Lung (tissue), 12 donors: Measurements from ENCODE around the gene RGS12. TPM values are rescaled to one million over a fixed set of nuclear protein-coding genes. Genes with fewer than 3 reads are reported as not detected.

Experiments used
- ATAC-seq: fragments of 200-7000 bp; cut with Tn5 transposase; one replicate; pipeline ENCODE4 v1.9.1; 2020; ENCODE audit warnings: moderate number of reproducible peaks; ENCODE audit not compliant: insufficient read depth, low FRiP score
- DNase-seq, 3 donors: peaks; one replicate each; pipeline ENCODE4 v3.0.0-alpha.2; 2013 to 2017
- H3K27ac ChIP-seq, 2 donors: one replicate each; pipeline ENCODE4 v1.5.1; 2013; ENCODE audit warnings: mild to moderate bottlenecking in 2 of 2, moderate library complexity in 2 of 2, control low read depth in 1 of 2, inconsistent platforms in 1 of 2, low read depth in 1 of 2, low read length in 1 of 2
- H3K27me3 ChIP-seq, 3 donors: one replicate each; pipeline ENCODE4 v1.5.1; 2013; ENCODE audit warnings: low read length in 2 of 3; ENCODE audit not compliant: control insufficient read depth in 3 of 3, insufficient read depth in 3 of 3
- H3K36me3 ChIP-seq, 4 donors: one replicate each; pipeline ENCODE4 v1.5.1; 2013; ENCODE audit warnings: low read length in 4 of 4, mild to moderate bottlenecking in 1 of 4, moderate library complexity in 1 of 4; ENCODE audit not compliant: control insufficient read depth in 4 of 4, insufficient read depth in 4 of 4
- H3K4me1 ChIP-seq, 5 donors: one replicate each; pipeline ENCODE4 v1.5.1; 2013; ENCODE audit warnings: low read length in 5 of 5, mild to moderate bottlenecking in 2 of 5, moderate library complexity in 1 of 5; ENCODE audit not compliant: control insufficient read depth in 5 of 5, insufficient read depth in 5 of 5
- H3K4me3 ChIP-seq: one replicate; pipeline ENCODE4 v1.5.1; 2013; ENCODE audit warnings: mild to moderate bottlenecking, control low read depth, moderate library complexity
- H3K9ac ChIP-seq, 2 donors: one replicate each; pipeline ENCODE4 v1.5.1; 2013; ENCODE audit warnings: low read length in 2 of 2, control low read depth in 1 of 2; ENCODE audit not compliant: insufficient read depth in 1 of 2
- H3K9me3 ChIP-seq, 4 donors: one replicate each; pipeline ENCODE4 v1.5.1; 2013; ENCODE audit warnings: low read length in 3 of 4, mild to moderate bottlenecking in 1 of 4, moderate library complexity in 1 of 4; ENCODE audit not compliant: control insufficient read depth in 4 of 4, insufficient read depth in 3 of 4
- CTCF ChIP-seq: IDR thresholded peaks from 2 replicates; pipeline ENCODE4 v1.5.1; 2012; ENCODE audit warnings: mild to moderate bottlenecking; ENCODE audit errors: control extremely low read depth, extremely low read depth
- WGBS, 2 donors: extraction: QIAGEN DNeasy Blood & Tissue Kit; methylation state at CpG; one replicate each; pipeline ENCODE4 v1.1.7; 2013; 5-methylcytosine and 5-hydroxymethylcytosine counted together
- polyA plus RNA-seq, 2 donors: library from polyadenylated mRNA; stranded (reverse); fragments of 200-250 nt; gene quantifications; one replicate each; pipeline ENCODE4 v1.2.1, GENCODE V29; 2013
- total RNA-seq, 2 donors: library from RNA; depleted of rRNA in 1 of 2; stranded (reverse); fragments of >200 nt in 1 of 2; gene quantifications; one replicate each; pipeline ENCODE4 v1.2.1, GENCODE V29; 2014 to 2021
- donor health status: control.
- donor health status: control.
- donor health status: Bipolar disorder and iron deficiency.
- donor health status: healthy.
- donor health status: DM: yes; HTN: yes; CAD: no.

RGS12 gene
- total and polyA plus RNA-seq, 4 donors: 15.4 to 76.6 (median 44.9) TPM

- DNase-seq (no peak), ATAC-seq (no peak)
- peaks cover 0 to 5% (median 0%) of the 10 kb centered on the region in 3 donors for H3K27me3 ChIP-seq
- no peak for TF ChIP-seq CTCF
- H3K4me1 ChIP-seq: peaks cover 0 to 21% (median 4%) of the 10 kb centered on the region in 5 donors
- H3K4me3 ChIP-seq: no peak overlapping the region
- WGBS, 2 donors: 52 to 68% methylated on average over 38 of the region's 38 CpGs
- H3K9ac ChIP-seq: no peak overlapping the region
- H3K36me3 ChIP-seq: no peaks in the 10 kb centered on the region
- H3K27ac ChIP-seq: no peak overlapping the region
- H3K9me3 ChIP-seq: peaks cover 0 to 1% (median 0%) of the 10 kb centered on the region in 4 donors
These were observed 7.1 kb upstream of the RGS12 start for GRCh38 chr4:3285558-3286334.

DNA sequence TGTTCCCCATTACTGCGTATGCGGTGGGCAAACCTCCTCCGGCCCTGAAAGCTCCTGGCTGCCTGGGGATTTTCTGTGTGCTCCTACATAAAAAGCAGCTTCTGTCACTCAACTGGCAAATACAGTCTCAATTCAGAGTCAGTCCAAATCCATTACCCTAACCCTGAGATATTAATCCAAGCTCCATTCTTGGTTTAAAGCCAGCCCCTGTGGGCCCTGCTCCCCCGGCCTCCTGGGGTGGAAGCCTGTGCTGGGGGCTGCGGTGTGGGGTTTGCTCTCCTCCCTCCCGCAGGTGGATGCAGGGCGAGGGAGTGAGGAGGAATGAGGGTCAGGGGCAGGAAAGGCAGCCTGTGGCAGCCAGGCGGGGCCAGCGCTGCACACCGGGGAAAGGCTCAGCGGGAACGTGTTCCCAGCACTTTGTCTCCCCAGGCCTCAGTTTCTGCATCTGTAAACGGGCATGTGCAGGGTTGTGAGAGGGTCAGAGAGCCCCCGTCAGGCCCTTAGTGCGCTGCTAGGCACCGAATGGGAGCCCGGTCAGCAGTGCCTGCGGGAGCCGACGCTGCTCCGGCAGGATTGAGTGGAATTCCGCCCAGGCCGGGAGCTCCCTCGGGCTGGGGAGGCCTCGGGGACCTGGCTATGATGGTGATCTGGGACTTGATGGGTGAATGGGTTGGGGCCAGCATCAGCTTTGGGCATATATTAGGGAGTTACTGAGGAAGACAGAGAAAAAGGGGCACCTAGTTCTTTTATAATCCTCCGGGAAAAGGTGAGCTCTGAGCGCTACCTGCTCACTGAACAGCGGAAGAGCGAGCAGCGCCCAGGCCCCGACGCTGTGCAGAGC is 6.3 kb upstream of the RGS12 start:
- 74 to 77% methylated on average over 32 of the region's 32 CpGs for WGBS, 2 donors
- DNase-seq: no peak
- no peak for ATAC-seq
- TF ChIP-seq CTCF: no peak
- H3K27me3 ChIP-seq: peaks cover 0 to 5% (median 0%) of the 10 kb centered on the region in 3 donors
- no peak overlapping the region for H3K27ac ChIP-seq
- H3K9ac ChIP-seq: no peak overlapping the region
- no peak overlapping the region for H3K4me3 ChIP-seq
- peaks cover 0 to 1% (median 0%) of the 10 kb centered on the region in 4 donors for H3K9me3 ChIP-seq
- no peaks in the 10 kb centered on the region for H3K36me3 ChIP-seq
- H3K4me1 ChIP-seq: peaks cover 0 to 24% (median 4%) of the 10 kb centered on the region in 5 donors

GRCh38 chr4:3287271-3287971 is 5.4 kb upstream of the RGS12 start:
- 65 to 76% methylated on average over 14 of the region's 14 CpGs for WGBS, 2 donors
- Histone ChIP-seq H3K36me3 (no peaks in the 10 kb centered on the region), H3K27ac (no peak overlapping the region), H3K27me3 (peaks cover 0 to 5% (median 0%) of the 10 kb centered on the region in 3 donors), H3K4me3 (no peak overlapping the region), H3K4me1 (peaks cover 0 to 28% (median 5%) of the 10 kb centered on the region in 5 donors), H3K9ac (no peak overlapping the region), H3K9me3 (peaks cover 0 to 1% (median 0%) of the 10 kb centered on the region in 4 donors)
- no peak for TF ChIP-seq CTCF
- ATAC-seq: no peak
- peak; percentile 64 to 86 (median 78) for DNase-seq
